Measurements from ENCODE around the gene TMEM115.
"Not testable (repeated sequence)": the region's sequence is repeated elsewhere in the genome, so short reads cannot be mapped to it uniquely, and the experiment has no call there.

The TMEM115 gene

GRCh38 chr3:50318615-50319014 is 40.7 kb downstream of the TMEM115 start:
- DNase-seq (ENCODE audit: low read depth in 2 of 2), result no peak

DNA sequence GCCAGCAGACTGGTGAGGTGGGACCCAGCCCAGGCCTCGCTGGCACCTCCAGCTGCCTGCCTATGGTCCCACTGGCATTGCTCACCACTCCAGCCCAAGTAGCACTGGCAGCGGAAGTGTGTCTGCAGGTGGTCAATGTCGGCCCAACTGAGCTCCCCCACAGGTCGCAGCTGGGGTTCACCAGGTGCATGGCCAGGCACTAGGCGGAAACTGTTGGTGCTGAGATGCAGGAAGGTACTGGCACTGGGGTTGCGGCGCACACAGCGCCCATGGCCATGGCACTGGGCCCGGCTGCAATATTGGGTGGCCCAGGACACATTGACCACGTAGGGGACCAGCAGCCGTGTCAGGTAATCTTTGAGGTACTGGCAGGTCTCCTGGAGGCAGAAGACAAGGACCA is 41.2 kb downstream of the TMEM115 start:
- no peak for DNase-seq (ENCODE audit: low read depth in 2 of 2)

- DNase-seq (ENCODE audit: low read depth in 2 of 2), result no peak
Observed at GRCh38 chr3:50317300-50317699, 42.0 kb downstream of the TMEM115 start.

GRCh38 chr3:50316657-50317242 is 42.6 kb downstream of the TMEM115 start:
- no peak for DNase-seq (ENCODE audit: low read depth in 2 of 2)

- DNase-seq (ENCODE audit: low read depth in 2 of 2), result no peak
Observed at GRCh38 chr3:50314816-50315215, 44.5 kb downstream of the TMEM115 start.

GRCh38 chr3:50314342-50314741 is 45.0 kb downstream of the TMEM115 start:
- no peak for DNase-seq (ENCODE audit: low read depth in 2 of 2)

GRCh38 chr3:50312041-50312440 is 47.3 kb downstream of the TMEM115 start:
- not testable (repeated sequence) for DNase-seq (ENCODE audit: low read depth in 2 of 2)

All from fibroblast of skin of left quadriceps (primary cell).